ENCODE results near the gene USP2.

DNA sequence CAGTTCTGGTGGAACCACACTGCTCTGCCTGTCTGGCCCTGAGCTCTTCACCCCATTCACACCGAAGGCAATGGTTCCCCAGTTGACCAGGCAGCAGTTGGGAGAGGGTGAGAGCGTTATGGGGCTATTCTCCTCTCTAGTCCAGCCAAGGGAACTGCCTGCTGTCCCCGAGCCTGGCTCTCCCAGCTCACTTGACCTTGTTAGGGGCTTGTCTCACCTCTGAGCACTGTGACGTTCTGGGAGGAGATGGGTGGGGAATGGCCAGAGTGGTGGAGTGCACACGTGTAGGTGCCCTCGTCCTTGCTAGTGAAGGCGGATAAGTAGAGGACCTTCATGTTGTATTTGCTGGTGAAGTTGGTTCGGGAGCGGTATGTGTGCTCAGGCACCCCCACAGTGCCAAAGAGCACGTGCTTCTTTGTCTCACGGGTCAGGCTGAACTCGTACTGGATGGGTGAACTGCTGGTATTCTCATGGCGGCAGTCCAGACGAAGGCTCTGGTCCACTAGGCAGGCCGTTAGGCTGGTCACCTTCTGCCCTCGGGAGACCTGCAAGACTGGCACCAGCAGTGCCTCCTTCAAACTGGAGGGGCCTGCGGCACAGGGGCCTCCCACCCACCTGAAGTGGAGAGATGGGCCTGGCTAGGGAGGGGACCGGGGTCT, 38.5 kb upstream of the USP2 start:
- TF ChIP-seq, protein P1, sequence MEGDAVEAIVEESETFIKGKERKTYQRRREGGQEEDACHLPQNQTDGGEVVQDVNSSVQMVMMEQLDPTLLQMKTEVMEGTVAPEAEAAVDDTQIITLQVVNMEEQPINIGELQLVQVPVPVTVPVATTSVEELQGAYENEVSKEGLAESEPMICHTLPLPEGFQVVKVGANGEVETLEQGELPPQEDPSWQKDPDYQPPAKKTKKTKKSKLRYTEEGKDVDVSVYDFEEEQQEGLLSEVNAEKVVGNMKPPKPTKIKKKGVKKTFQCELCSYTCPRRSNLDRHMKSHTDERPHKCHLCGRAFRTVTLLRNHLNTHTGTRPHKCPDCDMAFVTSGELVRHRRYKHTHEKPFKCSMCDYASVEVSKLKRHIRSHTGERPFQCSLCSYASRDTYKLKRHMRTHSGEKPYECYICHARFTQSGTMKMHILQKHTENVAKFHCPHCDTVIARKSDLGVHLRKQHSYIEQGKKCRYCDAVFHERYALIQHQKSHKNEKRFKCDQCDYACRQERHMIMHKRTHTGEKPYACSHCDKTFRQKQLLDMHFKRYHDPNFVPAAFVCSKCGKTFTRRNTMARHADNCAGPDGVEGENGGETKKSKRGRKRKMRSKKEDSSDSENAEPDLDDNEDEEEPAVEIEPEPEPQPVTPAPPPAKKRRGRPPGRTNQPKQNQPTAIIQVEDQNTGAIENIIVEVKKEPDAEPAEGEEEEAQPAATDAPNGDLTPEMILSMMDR (IDR thresholded peaks at IDR 0.05; ENCODE audit: insufficient read depth, low read length, poor library complexity, severe bottlenecking), result no peak
- no peak for TF ChIP-seq EZH2phosphoT487 (conservative IDR thresholded peaks at IDR 0.05; ENCODE audit: low read length)
